Measurements from ENCODE around the gene ACTR5. TPM values are rescaled to one million over a fixed set of nuclear protein-coding genes. Genes with fewer than 3 reads are reported as not detected.

ACTR5 gene
- total RNA-seq, 1 experiment from 2014 or later = 14.1 TPM

- DNase-seq = no peak
- Histone ChIP-seq H3K56ac (ENCODE audit: insufficient read length, low read depth, low read length) (no peak overlapping the region), H2AK5ac (ENCODE audit: insufficient read length, low read length) (no peak overlapping the region), H2BK12ac (ENCODE audit: insufficient read length, low read depth, low read length) (no peak overlapping the region), H3K27me3 (ENCODE audit: insufficient read depth, low read length) (no peaks in the 10 kb centered on the region), H3K14ac (ENCODE audit: insufficient read depth, low read length) (no peak overlapping the region), H2BK20ac (ENCODE audit: low read depth, low read length, poor library complexity, severe bottlenecking) (no peak overlapping the region), H3K9ac (ENCODE audit: extremely low read depth, insufficient read length, low read length) (no peak overlapping the region), H3K4me1 (ENCODE audit: insufficient read depth, low read length) (no peaks in the 10 kb centered on the region; the same call in 1 of the 2 replicates), H2AFZ (ENCODE audit: low read length) (no peak overlapping the region), H3K4me2 (ENCODE audit: insufficient read depth, insufficient read length, low read length) (no peak overlapping the region), H4K8ac (replicated peaks; ENCODE audit: insufficient read length, low read depth, low read length) (no peak overlapping the region), H2BK15ac (ENCODE audit: low read depth, low read length) (no peak overlapping the region), H3K18ac (ENCODE audit: insufficient read length, low read depth, low read length) (no peak overlapping the region), H3K79me1 (ENCODE audit: insufficient read depth, low read depth, low read length, poor library complexity, severe bottlenecking) (no peaks in the 10 kb centered on the region), H2BK5ac (ENCODE audit: insufficient read length, low read length) (no peak overlapping the region), H3K23ac (ENCODE audit: insufficient read length, low read depth, low read length) (no peak overlapping the region), H4K20me1 (ENCODE audit: control insufficient read depth, insufficient read depth, insufficient read length) (no peaks in the 10 kb centered on the region), H3K4ac (ENCODE audit: low read depth, low read length) (no peak overlapping the region), H3K23me2 (ENCODE audit: insufficient read length, low read depth, low read length, poor library complexity, severe bottlenecking) (no peaks in the 10 kb centered on the region), H3T11ph (ENCODE audit: low read length) (no peak overlapping the region), H3K27ac (ENCODE audit: insufficient read length, low read depth, low read length) (no peak overlapping the region), H3K9me3 (ENCODE audit: control insufficient read depth, low read depth, low read length) (no peaks in the 10 kb centered on the region), H4K5ac (ENCODE audit: insufficient read length, low read depth, low read length) (no peak overlapping the region), H3K79me2 (ENCODE audit: insufficient read depth, low read length) (no peaks in the 10 kb centered on the region), H4K91ac (ENCODE audit: insufficient read length, low read depth, low read length) (no peak overlapping the region), H2BK120ac (ENCODE audit: low read depth, low read length, poor library complexity, severe bottlenecking) (no peak overlapping the region)
- no CpG with 5 or more reads among the region's 4 CpGs for WGBS (ENCODE audit: extremely low coverage, insufficient read length, low lambda C conversion rate)
- peaks cover 50% of the 10 kb centered on the region for H3K27me3 Mint-ChIP-seq (ENCODE audit: low read depth)
- no peaks in the 10 kb centered on the region for H3K9me3 Mint-ChIP-seq
- H3K4me1 Mint-ChIP-seq = peaks cover 4 to 15% of the 10 kb centered on the region in 2 experiments
- no peaks in the 10 kb centered on the region for H3K36me3 Mint-ChIP-seq (ENCODE audit: insufficient read depth in 1 of 3, low read depth in 3 of 3)
- no peak overlapping the region for H3K4me3 Mint-ChIP-seq
- no peak overlapping the region; a peak in 1 of 7 replicates for H3K27ac Mint-ChIP-seq
- TF ChIP-seq CTCF (conservative IDR thresholded peaks at IDR 0.05) = no peak
These were observed 44.1 kb upstream of the ACTR5 start for GRCh38 chr20:38704136-38704535.

All from H9 (cell line).